B cell (primary cell): ENCODE results near the gene NUP214. TPM values are rescaled to one million over a fixed set of nuclear protein-coding genes. Genes with fewer than 3 reads are reported as not detected.

ENCODE experiments used
- ATAC-seq: fragments of 200-7000 bp; cut with Tn5 transposase; one replicate; pipeline ENCODE4 v1.10.0; 2021; ENCODE audit warnings: low read depth, mild to moderate bottlenecking, moderate number of reproducible peaks, moderate library complexity
- CTCF ChIA-PET: fragments of 350-600 bp; sonication (Branson Sonifier 250); formaldehyde crosslinking; loops from one replicate; lab custom pipeline; 2021; ENCODE audit warnings: antibody characterized with exemption, inconsistent platforms; lab: Charles Lee
- POLR2A ChIA-PET: fragments of 350-600 bp; sonication (Branson Sonifier 250); formaldehyde crosslinking; loops from one replicate; lab custom pipeline; 2021; ENCODE audit warnings: antibody characterized with exemption; lab: Charles Lee
- DNase-seq: peaks from one replicate; pipeline ENCODE4 v3.0.0; 2013
- H2AFZ ChIP-seq: 2 replicates; pipeline ENCODE4 v1.6.1; 2012; ENCODE audit warnings: mild to moderate bottlenecking, low read depth, low read length; ENCODE audit not compliant: insufficient read depth, poor library complexity, severe bottlenecking
- H3K27ac ChIP-seq, 2 donors: 1 replicate in 1 of 2; 2 replicates in 1 of 2; pipeline ENCODE4 v1.5.1; 2012 to 2013; ENCODE audit warnings: low read length in 2 of 2, mild to moderate bottlenecking in 2 of 2, moderate library complexity in 1 of 2
- H3K27me3 ChIP-seq, 4 experiments: fragments of 200-600 bp in 1 of 4; sonication (generic) in 1 of 4; replicated peaks in 1 of 4; 1 replicate in 2 of 4; 2 replicates in 2 of 4; pipeline versions ENCODE4 v1.6.1 to v1.7.0; 2013 to 2016; ENCODE audit warnings: low read length in 3 of 4, mild to moderate bottlenecking in 2 of 4, mixed read lengths in 1 of 4, moderate library complexity in 1 of 4; ENCODE audit not compliant: insufficient read depth in 4 of 4, control insufficient read depth in 3 of 4; ENCODE audit errors: control extremely low read depth in 1 of 4
- H3K36me3 ChIP-seq, 2 experiments: replicated peaks in 1 of 2; 1 replicate in 1 of 2; 2 replicates in 1 of 2; pipeline versions ENCODE4 v1.6.1 to v1.7.1; 2013; ENCODE audit warnings: low read length in 1 of 2; ENCODE audit not compliant: insufficient read depth in 2 of 2, control insufficient read depth in 1 of 2; ENCODE audit errors: control extremely low read depth in 1 of 2, extremely low read depth in 1 of 2
- H3K4me1 ChIP-seq, 2 donors: fragments of 200-600 bp in 1 of 2; sonication (generic) in 1 of 2; 1 replicate in 1 of 2; 2 replicates in 1 of 2; pipeline versions ENCODE4 v1.5.1 to v1.6.1; 2013 to 2017; ENCODE audit warnings: low read length in 2 of 2; ENCODE audit not compliant: control insufficient read depth in 2 of 2, insufficient read depth in 2 of 2
- H3K4me2 ChIP-seq: replicated peaks from 2 replicates; pipeline ENCODE3; 2012; ENCODE audit warnings: mild to moderate bottlenecking, low read depth, low read length; ENCODE audit not compliant: poor library complexity, severe bottlenecking
- H3K4me3 ChIP-seq, 5 experiments: fragments of 200-600 bp in 1 of 5; sonication (generic) in 1 of 5; 1 replicate in 3 of 5; 2 replicates in 2 of 5; pipeline versions ENCODE4 v1.5.1 to v1.7.0; 2011 to 2016; ENCODE audit warnings: low read length in 4 of 5, mild to moderate bottlenecking in 4 of 5, low read depth in 2 of 5, control low read depth in 1 of 5, moderate library complexity in 1 of 5; ENCODE audit not compliant: insufficient read depth in 1 of 5; ENCODE audit errors: control extremely low read depth in 1 of 5, extremely low read depth in 1 of 5
- H3K79me2 ChIP-seq: fragments of 200-600 bp; sonication (generic); one replicate; pipeline ENCODE4 v1.6.0; 2016; ENCODE audit warnings: low read length; ENCODE audit not compliant: control insufficient read depth, insufficient read depth
- H3K9ac ChIP-seq: fragments of 200-600 bp; sonication (generic); 2 replicates; pipeline ENCODE4 v1.6.1; 2017; ENCODE audit warnings: mild to moderate bottlenecking, low read length, moderate library complexity
- H3K9me3 ChIP-seq, 3 donors: one replicate each; pipeline versions ENCODE4 v1.6.1 to v1.7.1; 2013; ENCODE audit warnings: low read length in 2 of 3; ENCODE audit not compliant: control insufficient read depth in 2 of 3, insufficient read depth in 1 of 3; ENCODE audit errors: control extremely low read depth in 1 of 3
- H4K20me1 ChIP-seq: 2 replicates; pipeline ENCODE4 v1.6.0; 2012; ENCODE audit warnings: mild to moderate bottlenecking, low read length; ENCODE audit not compliant: insufficient read depth, control insufficient read depth, poor library complexity, severe bottlenecking
- H3K27ac Mint-ChIP-seq: one replicate; pipeline ENCODE4 v1.8.0; 2021; ENCODE audit warnings: mixed read lengths
- H3K27me3 Mint-ChIP-seq: one replicate; pipeline ENCODE4 v1.8.0; 2021; ENCODE audit warnings: mixed read lengths
- H3K4me1 Mint-ChIP-seq: one replicate; pipeline ENCODE4 v1.8.0; 2021; ENCODE audit warnings: mixed read lengths
- H3K4me3 Mint-ChIP-seq: one replicate; pipeline ENCODE4 v1.8.0; 2021; ENCODE audit warnings: mixed read lengths
- H3K9me3 Mint-ChIP-seq: one replicate; pipeline ENCODE4 v1.8.0; 2022; ENCODE audit warnings: mixed read lengths; ENCODE audit not compliant: insufficient read depth
- EZH2 ChIP-seq: IDR thresholded peaks from 2 replicates; pipeline ENCODE4 v1.6.1; 2012; ENCODE audit warnings: borderline replicate concordance, low read depth, mild to moderate bottlenecking, moderate library complexity, low read length; ENCODE audit not compliant: insufficient read depth, poor library complexity, severe bottlenecking
- WGBS: methylation state at CpG from one replicate; pipeline ENCODE4 v1.1.5; 2013; ENCODE audit warnings: missing lambda C conversion rate; ENCODE audit not compliant: insufficient coverage; 5-methylcytosine and 5-hydroxymethylcytosine counted together
- intact Hi-C: fragments of 100-400 bp; cut with micrococcal nuclease; formaldehyde crosslinking; loops from one replicate; pipeline ENCODE4 v1.10.0; 2022
- polyA plus RNA-seq: library from polyadenylated mRNA; depleted of rRNA; stranded (reverse); fragments of >200 nt; gene quantifications from 2 replicates; pipeline ENCODE4 v1.2.3, GENCODE V29; 2012
- total RNA-seq, 2 donors: library from RNA; stranded (reverse); fragments of 120-200 nt in 1 of 2; gene quantifications; 1 replicate in 1 of 2; 2 replicates in 1 of 2; pipeline versions ENCODE4 v1.2.3 to v1.2.4, GENCODE V29; 2013 to 2022
- TF ChIP-seq, protein P1 (sequence below): fragments of 200-600 bp; IDR thresholded peaks from one replicate; pipeline ENCODE4 v1.8.0; 2022; ENCODE audit warnings: antibody characterized with exemption, mild to moderate bottlenecking

Gene NUP214
- total and polyA plus RNA-seq, 2 donors (not counting 1 experiment from before 2014, with no cell fraction given), result 19.0 to 94.6 TPM

GRCh38 chr9:131263701-131264100 lies 138.3 kb downstream of the NUP214 start:
- intact Hi-C loops, result no loop called here
- H4K20me1 ChIP-seq, result peaks cover 26% of the 10 kb centered on the region
- no peaks in the 10 kb centered on the region for H3K9me3 Mint-ChIP-seq
- H3K27me3 ChIP-seq, result no peaks in the 10 kb centered on the region
- H3K27me3 Mint-ChIP-seq, result no peaks in the 10 kb centered on the region
- no peak overlapping the region for H3K4me3 Mint-ChIP-seq
- H3K4me1 Mint-ChIP-seq, result peaks cover 56% of the 10 kb centered on the region
- no peaks in the 10 kb centered on the region for H3K9me3 ChIP-seq
- TF ChIP-seq EZH2, result no peak
- TF ChIP-seq, protein P1, sequence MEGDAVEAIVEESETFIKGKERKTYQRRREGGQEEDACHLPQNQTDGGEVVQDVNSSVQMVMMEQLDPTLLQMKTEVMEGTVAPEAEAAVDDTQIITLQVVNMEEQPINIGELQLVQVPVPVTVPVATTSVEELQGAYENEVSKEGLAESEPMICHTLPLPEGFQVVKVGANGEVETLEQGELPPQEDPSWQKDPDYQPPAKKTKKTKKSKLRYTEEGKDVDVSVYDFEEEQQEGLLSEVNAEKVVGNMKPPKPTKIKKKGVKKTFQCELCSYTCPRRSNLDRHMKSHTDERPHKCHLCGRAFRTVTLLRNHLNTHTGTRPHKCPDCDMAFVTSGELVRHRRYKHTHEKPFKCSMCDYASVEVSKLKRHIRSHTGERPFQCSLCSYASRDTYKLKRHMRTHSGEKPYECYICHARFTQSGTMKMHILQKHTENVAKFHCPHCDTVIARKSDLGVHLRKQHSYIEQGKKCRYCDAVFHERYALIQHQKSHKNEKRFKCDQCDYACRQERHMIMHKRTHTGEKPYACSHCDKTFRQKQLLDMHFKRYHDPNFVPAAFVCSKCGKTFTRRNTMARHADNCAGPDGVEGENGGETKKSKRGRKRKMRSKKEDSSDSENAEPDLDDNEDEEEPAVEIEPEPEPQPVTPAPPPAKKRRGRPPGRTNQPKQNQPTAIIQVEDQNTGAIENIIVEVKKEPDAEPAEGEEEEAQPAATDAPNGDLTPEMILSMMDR, result no peak
- H3K79me2 ChIP-seq, result peaks cover 95% of the 10 kb centered on the region
- POLR2A ChIA-PET, result interaction anchor here (0.7 to 1.3 kb wide), 4 partner anchors 9 to 390 kb away, joined by 3 to 19 read pairs (median 4); partner anchors contain the start of gene FAM78A
- CTCF ChIA-PET, result interaction anchor here (0.6 to 1.1 kb wide), 3 partner anchors 10 to 72 kb away, joined by 3 to 4 read pairs (median 4); partner anchors contain the start of gene FAM78A
- no peak for ATAC-seq
- WGBS, result 92% methylated on average over 3 of the region's 6 CpGs
- no peak overlapping the region for H2AFZ ChIP-seq
- H3K27ac Mint-ChIP-seq, result peak overlapping the region; percentile 85
- peak overlapping the region; percentile 30 for H3K4me2 ChIP-seq
- peak overlapping the region in 1 of 2 donors; percentile 91 for H3K27ac ChIP-seq
- peaks cover 0 to 56% of the 10 kb centered on the region in 2 experiments for H3K36me3 ChIP-seq
- H3K4me1 ChIP-seq, result peaks cover 63 to 69% of the 10 kb centered on the region in 2 donors
- peak; percentile 6 for DNase-seq
- H3K4me3 ChIP-seq, result no peak overlapping the region
- no peak overlapping the region for H3K9ac ChIP-seq

DNA sequence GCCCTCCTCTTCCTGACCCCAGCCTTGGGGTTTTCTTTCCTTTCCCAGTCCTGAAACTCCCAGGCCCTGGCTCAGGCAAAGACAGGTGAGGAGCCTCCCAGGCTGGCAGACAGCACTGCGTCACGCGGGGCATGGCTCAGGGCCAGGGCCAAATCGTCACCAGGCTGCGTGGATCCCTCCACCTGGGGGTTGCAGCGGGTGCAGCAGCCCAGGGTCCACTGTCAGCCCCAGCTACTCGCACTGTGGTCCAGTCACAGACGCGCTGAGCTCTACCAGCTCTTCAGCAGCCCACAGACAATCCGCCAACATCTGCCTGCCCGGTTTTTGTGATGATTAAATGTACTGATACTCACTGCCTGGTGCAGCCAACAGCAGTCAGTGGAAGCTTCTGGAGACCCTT lies 138.8 kb downstream of the NUP214 start:
- H3K4me3 Mint-ChIP-seq, result no peak overlapping the region
- intact Hi-C loops, result no loop called here
- Histone ChIP-seq H3K4me3 (no peak overlapping the region), H3K9ac (no peak overlapping the region), H3K9me3 (no peaks in the 10 kb centered on the region), H3K36me3 (peaks cover 0 to 51% of the 10 kb centered on the region in 2 experiments), H3K4me1 (peaks cover 65 to 74% of the 10 kb centered on the region in 2 donors), H4K20me1 (peaks cover 26% of the 10 kb centered on the region), H3K27ac (peak overlapping the region; percentile 0 to 91), H2AFZ (no peak overlapping the region), H3K79me2 (peaks cover 96% of the 10 kb centered on the region), H3K4me2 (peak overlapping the region; percentile 30), H3K27me3 (no peaks in the 10 kb centered on the region)
- peaks cover 61% of the 10 kb centered on the region for H3K4me1 Mint-ChIP-seq
- no peaks in the 10 kb centered on the region for H3K9me3 Mint-ChIP-seq
- no peak for TF ChIP-seq EZH2
- TF ChIP-seq, protein P1, result no peak
- DNase-seq (peak; percentile 9), ATAC-seq (no peak)
- CTCF ChIA-PET, result interaction anchor here (0.6 to 0.7 kb wide), 2 partner anchors 68 to 72 kb away, joined by 3 to 4 read pairs; no protein-coding TSS in a partner anchor
- POLR2A ChIA-PET, result interaction anchor here (1.1 to 1.3 kb wide), 3 partner anchors 8 to 11 kb away, joined by 3 to 19 read pairs (median 5); partner anchors contain the start of gene FAM78A
- H3K27me3 Mint-ChIP-seq, result no peaks in the 10 kb centered on the region
- H3K27ac Mint-ChIP-seq, result peak overlapping the region; percentile 74
- WGBS, result 77% methylated on average over 11 of the region's 11 CpGs
